CD4-positive, alpha-beta T cell treated with Interleukin-15 for 4 hours (primary cell): ENCODE data around the gene GBP2.
A peak's percentile ranks its signal among the peaks of the same experiment; 100 is the strongest.
"Not testable (repeated sequence)": the region's sequence is repeated elsewhere in the genome, so short reads cannot be mapped to it uniquely, and the experiment has no call there.

Experiments
- DNase-seq: peaks from one replicate; pipeline ENCODE4 v3.0.0-alpha.2; 2020; ENCODE audit warnings: low spot score

The GBP2 gene

DNA sequence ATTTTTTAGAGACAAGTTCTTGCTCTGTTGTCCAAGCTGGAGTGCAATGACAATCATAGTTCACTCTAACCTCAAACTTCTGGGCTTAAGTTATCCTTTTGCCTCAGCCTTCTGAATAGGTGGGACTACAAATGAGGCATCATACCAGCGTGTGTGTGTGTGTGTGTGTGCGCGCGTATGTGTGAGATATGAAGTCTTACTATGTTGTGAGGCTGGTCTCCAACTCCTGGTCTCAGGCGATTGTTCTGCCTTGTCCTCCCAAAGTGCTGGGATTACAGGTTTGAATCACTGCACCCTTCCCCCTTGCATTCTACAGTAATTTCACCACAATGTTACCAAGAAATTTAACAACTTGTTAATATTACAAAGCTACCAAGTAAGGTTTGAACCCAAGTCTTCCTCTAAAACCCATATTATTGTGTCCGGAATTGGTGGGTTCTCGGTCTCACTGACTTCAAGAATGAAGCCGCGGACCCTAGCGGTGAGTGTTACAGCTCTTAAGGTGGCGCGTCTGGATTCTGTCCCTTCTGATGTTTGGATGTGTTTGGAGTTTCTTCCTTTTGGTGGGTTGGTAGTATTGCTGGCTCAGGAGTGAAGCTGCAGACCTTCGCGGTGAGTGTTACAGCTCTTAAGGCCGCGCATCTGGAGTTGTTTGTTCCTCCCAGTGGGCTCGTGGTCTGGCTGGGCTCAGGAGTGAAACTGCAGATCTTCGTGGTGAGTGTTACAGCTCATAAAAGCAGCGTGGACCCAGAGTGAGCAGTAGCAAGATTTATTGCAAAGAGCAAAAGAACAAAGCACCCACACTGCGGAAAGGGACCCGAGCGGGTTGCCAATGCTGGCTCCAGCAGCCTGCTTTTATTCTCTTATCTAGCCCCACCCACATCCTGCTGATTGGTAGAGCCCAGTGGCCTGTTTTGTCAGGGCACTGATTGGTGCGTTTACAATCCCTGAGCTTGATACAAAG lies 970 bp upstream of the GBP2 start:
- DNase-seq: peak; percentile 84

DNA sequence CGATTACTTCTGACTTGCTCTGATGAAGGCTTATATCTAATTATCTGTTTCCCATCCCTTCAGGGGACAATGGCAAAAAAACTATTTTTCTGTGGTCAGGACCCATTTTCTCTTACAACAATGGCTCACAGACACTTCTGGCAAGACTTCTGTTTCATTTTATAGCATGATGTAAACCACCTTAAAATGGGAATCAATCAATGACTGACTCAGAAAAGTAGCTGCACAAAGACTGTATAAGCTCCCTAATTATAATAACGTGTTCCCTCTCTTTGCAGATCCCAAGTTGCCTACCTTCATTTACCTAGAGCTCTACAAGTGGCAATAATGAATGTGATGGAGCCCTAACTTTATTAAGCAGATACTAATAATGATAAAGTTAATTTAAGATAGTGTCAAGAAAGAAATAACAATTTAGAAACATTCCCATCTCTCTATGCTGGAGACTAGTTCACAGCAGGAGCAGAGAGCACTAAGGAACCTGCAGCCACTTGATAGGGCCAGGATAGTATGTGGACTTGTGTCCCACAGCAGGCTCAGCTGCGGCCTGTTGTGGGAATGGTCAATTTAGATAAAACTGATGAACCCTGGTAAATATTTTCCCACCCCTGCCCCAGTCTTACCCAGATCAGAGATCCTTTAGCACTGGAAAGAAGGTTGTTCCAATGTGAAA lies 538 bp downstream of the GBP2 start:
- DNase-seq: peak; percentile 17

DNA sequence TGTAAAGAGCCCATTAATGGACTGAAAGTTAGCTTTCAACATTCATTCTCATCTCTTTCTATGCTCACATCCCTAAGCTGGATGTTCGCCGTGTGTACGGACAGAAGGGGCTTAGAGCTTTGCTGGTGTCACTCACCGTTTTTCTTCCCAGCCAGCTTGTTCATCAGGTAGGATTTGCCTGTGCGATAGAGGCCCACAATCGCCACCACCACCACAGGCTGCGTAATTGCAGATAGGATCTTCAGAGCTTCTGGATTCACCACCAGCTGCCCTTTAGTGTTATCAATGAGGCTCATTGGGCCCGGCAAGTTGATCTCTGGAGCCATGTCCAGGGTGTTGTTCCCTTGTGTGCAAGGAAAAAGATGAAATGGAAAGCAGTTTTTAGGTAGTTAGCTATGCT lies 4.3 kb downstream of the GBP2 start:
- DNase-seq: no peak

DNA sequence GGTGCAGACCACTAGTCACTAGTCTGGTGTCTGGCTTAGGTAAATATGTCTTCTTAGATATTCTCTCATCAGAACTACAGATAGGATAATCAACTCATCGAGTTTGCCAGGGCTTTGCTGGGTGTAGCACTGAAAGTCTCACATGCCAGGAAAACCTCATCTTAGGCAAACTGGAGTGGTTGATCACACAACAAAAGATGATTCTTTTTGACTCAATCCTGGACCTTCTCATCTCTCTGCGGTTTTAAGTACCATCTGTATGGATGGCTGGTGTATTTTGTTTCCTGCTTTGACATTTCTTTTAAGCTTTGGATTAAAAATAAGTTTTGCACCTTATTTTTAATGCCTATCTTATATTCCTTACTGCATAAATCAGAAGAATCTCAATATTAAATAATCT lies 11.3 kb downstream of the GBP2 start:
- no peak for DNase-seq

DNA sequence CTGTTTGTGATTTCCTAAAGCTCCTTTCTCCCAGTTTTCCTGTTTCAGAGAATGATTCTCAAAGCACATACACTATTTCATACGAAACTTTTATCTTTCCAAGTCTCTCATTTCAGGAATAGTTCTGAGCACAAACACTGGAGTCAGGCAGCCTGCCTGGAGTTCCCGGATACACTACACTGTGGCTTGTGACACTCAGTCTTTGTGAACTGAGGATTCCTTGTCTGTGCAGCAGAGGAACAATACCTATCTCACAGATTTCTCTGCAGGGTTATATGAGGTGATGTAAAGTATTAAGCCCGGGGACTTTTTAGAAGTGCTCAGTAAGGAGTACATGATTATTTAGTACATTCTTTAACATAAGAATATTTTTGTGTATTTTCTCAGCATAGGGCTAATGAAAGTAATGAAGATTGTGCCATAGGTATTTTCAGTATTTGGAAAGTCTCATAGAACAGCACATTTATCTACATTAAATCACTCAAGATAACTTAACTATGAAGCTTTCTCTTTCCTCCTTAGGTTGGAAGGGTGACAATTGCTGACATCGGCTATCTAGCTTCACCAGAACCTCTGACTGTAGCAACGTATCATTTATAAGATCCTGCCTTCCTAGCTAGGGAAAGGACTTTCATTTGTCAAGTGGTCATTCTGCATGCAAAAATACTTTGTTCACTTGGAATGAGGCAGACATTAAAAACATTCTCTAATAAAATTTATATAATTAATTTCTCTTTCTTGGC lies 12.9 kb downstream of the GBP2 start:
- no peak for DNase-seq

DNA sequence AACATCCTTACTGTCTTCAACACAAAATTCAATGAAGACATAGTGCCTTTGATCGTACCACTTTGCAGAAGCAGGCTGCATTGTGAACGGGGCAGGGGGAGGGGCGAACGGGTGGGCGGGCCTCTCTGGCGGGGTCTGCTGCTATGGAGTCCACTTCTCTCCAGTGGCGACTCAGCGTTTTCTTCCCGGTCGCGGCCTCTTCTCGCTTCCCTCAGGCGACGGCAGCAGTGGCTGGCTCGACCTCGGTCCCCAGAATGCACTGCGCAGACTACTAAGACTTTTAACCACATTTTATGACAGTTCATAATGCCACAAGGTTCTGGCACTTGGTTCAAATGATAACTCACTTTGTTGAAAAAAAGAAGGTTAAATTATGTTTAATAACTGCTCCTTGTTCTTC lies 21.2 kb downstream of the GBP2 start:
- DNase-seq: no peak

DNA sequence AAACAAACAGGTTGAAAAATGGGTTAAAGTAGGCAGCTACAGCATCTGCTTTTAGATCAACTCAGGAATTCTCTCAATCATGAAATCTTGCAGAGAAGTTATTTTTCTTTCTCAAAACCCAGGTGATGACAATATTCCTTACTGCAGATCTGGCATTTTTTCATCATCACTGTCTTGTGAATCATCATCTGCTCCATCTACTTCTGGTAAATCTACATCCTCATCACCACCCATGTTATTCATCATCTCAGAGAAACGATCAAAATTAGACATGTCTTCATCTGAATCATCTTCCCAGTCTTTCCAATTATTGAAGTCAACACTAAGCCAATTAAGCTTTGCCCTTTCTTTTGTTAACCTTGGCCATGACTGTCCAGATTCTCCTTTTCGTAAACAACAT lies 21.8 kb downstream of the GBP2 start:
- no peak for DNase-seq

DNA sequence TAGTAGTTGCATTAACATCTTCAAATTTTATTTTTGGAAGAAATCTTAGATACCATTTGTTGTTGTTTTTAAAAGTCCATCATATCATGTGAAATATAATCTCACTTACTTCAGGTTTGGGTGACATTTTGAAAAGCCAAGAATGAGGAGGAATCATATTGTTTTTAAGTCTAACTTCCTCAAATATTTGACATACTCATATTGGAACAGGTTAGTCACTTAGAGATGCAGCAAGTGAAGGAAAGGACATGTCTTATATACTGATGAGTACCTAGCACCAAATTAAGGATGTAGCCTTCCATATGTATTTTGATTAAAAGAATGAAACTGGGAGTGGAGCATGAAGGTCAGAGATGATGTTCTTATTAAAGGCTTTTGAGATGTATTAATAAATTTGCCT lies 23.9 kb downstream of the GBP2 start:
- DNase-seq: no peak

DNA sequence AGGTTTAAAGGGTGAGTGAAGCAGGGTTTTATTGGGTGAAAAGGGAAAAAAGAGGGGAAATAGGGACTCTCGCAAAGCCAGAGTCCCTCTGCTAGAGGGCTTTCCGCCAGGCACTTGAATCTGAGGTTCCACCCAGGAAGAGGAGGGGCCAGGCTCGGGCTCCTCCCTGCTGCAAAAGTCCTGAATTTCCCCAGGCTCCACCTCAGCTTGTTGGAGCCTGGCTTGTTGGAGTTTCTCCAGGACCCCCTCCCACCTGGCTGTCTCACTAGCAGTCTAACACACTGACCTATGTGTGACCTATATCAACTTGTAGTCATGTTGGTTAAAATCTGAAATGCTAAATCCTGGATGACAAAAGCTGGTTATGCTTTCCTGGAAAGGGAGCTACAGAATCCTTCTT lies 25.5 kb downstream of the GBP2 start:
- no peak for DNase-seq

DNA sequence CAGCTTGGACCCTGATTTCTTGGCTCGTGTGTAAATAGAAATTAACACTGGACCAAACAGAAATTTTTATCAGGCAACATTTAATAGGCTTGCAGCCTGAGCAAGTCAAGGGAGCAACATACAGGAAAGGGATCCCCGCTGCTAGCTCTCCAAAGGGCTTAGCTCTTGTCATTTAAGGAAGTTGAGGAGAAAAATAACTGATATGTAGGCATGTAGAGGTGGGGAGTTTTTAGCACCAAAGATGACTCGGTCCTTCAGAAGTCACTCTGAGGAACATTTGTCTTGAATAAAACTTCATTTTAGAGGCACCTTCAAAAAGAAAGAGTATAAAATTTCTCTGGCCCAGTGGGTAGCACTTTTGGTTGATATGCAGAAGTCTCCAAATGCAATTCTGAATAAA lies 27.1 kb downstream of the GBP2 start:
- DNase-seq: no peak

DNA sequence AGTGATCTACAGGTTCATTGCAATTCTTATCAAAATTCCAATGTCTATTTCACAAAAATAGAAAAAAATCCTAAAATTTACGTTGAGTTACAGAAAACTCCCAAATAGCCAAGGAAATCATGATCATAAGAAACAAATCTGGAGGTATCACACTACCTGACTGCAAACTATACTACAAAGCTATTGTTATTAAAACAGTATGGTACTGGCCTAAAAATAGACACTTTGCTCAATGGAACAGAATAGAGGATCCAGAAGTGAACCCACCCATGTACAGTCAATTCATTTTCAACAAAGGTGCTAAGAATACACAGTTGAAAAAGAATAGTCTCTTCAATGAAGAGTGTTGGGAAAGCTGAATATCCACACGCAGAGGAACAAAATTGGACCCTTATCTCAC lies 30.2 kb downstream of the GBP2 start:
- DNase-seq: no peak

DNA sequence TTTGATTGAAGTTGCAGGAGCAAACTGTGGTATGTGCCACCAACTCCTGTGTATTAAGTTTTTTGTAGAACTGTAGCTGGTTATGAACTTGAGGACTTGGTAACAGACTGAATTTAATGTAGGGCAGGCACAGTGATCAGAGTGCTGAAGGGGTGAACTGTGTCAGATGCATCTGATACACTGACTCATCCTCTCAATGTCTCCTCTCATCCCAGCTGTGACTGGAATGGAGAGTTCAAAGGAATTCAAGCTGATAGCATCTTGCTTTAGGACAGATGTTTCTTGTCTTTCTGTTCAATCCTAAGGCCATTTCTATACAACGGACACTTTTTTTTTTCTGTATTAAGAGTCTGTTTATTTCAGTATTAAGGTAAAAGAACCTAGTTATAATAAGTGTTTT lies 36.0 kb downstream of the GBP2 start:
- DNase-seq: no peak

DNA sequence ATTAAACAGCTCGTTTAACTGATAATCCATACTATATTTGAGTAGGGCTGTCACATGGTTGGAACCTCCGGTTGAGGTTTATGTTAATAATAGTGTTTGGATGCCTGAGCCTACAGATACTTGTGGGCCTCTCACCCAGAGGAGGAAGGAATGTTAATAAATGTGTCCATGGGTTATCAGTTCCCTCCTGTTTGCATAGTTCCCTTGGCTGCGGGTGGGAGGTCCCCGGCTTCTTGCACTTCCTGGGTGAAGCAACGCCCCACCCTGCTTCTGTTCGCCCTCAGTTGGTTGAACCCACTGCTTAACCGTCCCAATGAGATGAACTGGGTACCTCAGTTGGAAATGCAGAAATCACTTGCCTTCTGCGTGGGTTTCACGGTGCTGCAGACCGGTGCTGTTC lies 37.3 kb downstream of the GBP2 start:
- no peak for DNase-seq

DNA sequence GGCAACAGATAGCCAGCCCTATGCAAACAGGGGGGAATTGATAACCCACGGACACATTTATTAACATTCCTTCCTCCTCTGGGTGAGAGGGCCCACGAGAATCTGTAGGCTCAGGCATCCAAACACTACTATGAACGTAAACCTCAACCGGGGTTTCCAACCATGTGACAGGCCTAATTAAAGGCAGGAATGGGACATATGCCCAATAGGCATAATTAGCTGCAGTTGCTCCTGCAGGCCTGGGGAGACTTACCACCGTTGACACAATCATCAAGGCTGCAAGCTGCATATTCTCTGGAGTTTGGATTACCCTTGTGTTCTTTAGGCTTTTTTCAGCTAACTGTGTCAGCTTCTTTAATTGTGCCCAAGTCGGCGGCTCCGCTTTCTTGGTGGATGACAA lies 38.7 kb downstream of the GBP2 start:
- DNase-seq: no peak

DNA sequence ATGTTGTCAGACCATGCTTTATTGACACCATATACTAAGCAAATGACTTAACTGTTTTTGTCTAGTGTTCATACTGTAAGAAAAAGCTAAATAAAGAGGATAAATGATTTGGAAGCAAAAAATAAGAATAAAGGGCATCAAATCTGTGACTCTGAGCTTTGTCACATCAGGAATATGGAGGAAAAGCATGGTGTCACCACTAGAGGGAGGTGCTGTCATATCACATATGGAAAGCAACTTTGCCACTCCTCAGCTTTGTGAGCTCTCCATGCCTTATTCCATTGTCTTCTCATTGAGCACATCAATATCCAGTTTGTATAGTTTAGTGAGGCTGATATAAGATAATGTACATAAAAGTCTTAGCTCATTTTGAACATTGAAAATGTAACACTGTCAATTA lies 40.1 kb downstream of the GBP2 start:
- peak; percentile 76 for DNase-seq

DNA sequence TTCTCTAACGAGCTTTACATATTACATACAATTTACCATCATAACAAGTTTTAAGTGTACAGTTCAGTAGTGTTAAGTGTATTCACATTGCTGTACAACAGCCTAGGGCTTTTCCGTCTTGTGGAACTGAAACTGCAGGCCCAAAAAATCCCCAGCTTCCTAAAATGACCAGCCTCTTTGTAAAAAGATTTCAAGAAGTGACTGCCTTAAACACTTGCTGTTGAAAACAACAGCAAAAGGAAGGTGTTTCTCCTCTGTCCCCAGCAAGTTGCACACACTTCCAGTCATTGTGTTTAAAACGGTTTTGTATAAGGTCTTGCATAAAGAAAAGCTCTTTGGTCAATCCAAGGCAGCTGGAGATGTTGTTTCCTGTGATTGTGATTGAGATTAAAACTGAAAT lies 44.9 kb downstream of the GBP2 start:
- DNase-seq: no peak

DNA sequence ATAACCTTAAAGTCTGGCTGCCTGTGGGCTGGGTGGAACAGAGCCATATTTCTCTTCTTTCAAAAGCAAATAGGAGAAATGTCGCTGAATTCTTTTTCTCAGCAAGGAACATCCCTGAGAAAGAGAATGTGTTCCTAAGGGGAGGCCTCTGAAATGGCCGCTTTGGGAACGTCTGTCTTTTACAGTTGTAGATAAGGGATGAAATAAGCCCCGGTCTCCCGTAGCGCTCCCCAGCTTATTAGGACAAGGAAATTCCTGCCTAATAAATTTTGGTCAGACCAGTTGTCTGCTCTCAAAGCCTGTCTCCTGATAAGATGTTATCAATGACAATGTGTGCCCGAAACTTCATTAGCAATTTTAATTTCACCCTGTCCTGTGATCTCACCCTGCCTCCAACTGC lies 45.8 kb downstream of the GBP2 start:
- DNase-seq: not testable (repeated sequence)

DNA sequence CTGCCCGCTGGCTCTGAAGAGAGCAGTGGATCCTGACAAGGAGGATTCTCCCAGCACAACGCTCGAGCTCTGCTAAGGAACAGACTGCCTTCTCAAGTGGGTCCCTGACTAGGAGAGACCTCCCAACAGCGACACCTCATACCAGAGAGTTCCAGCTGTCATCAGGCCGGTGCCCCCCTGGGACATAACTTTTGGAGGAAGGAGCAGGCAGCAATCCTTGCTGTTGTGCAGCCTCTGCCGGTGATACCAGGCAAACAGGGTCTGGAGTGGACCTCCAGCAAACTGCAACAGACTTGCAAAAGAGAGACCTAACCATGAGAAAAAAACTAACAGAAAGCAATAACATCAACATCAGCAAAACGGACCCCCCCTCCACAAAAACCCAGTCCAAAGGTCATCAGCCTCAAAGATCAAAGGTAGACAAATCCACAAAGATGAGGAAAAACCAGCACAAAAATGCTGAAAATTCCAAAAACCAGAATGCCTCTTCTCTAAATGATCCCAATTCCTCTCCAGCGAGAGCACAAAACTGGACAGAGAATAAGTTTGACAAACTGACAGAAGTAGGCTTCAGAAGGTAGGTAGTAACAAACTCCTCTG lies 53.3 kb downstream of the GBP2 start:
- not testable (repeated sequence) for DNase-seq

DNA sequence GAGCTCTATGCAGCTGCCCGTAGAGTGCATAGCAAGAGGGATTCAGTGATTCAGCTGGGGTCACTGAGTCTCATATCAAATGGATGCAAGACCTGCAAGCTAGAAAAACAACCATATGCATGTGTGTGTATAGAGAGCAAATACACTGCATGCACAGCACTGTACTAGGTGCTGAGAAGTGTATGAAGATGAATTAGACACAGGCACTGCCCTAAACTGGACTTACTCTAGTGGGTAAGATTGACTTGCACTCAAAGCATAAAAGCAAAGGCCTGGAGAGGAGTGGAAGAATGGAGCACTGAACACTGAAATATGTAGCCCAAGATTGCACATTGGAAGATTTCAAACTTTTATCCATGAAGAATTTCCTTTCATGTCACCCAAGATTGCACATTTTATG lies 55.4 kb downstream of the GBP2 start:
- DNase-seq: no peak

DNA sequence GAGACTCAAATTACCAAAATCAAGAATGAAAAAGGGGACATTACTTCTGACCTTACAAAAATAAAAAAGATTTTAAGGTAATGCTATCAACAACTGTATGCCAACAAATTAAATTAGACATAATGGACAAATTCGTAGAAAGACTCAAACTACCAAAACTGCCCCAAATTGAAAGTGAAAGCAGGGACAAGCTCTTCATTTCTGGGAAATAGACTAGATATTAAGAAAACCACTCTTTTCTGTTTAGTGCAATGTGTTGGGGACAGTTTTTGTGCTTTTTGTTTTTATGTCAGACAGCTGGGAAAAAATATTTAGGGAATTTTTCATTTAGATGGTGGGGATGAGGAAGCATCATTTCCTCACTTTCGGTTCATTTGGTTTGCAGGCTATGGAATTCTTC lies 56.0 kb downstream of the GBP2 start:
- peak; percentile 55 for DNase-seq

DNA sequence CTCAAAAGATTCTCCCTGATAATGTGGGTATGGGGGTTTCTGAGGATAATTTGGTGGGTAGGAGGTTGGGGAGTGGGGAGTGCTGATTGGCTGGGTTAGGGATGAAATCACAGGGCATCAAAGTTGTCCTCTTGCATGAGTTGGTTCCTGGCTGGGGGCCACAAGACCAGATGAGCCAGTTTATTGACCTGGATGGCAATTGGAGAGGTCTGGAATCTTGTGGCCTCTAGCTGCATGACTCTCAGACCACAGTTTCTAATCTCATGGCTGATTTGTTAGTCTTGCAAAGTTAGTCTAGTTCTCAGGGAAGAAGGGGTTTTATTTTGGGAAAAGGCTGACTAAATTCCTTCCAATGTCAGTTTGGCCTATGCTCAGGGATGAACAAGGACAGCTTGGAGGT lies 57.6 kb downstream of the GBP2 start:
- no peak for DNase-seq

DNA sequence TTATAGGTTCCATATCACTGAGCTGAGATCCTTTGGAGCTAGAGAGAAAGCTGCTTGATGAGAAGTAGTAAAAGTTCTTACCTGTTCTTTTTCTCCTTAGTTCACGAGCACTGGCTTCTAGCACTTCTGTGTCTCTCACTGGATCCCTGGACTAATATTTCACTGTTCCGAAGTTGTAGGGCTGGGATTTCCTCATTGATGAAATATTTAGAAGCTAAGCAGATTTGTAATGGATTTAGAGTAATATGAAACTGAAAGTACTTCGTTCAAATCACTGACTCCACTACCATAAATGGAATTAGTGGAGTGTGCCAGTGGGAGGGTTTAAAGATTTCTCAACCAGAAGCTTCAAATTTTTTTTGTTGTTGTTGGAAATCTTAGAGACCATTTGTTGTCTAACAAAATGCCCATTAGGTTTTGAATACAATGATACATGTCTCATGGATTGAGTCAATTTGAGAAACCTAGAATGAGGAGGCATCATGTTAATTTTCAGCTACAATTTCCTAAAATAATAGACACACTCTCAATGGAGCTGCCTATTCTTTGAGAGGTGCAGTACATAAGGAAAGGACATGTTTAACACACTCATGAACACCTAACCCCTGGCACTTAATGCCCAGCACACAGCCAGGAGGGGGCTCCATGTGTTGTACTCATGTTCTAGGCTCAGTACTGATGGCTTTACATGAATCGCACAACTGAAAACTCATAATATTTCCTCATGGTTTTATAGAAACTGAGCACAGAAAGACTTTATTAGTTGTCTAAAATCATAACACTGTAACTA lies 60.6 kb downstream of the GBP2 start, which contains the start of gene GBP1:
Gene GBP1, minus strand, starts transcription at position 130 of the 790 bp plus-strand sequence. CDS start 1,974 bp downstream, outside the sequence.
- DNase-seq: peak; percentile 59
